SK-N-SH treated with all-trans-retinoic acid at 6 μM for 48 hours (cell line): ENCODE measurements around the gene PRODH2.

ENCODE experiments used
- ATAC-seq: fragments of 200-7000 bp; cut with Tn5 transposase; 3 replicates; pipeline ENCODE4 v1.9.1; 2020; ENCODE audit warnings: mild to moderate bottlenecking, moderate library complexity
- ARNTL ChIP-seq: fragments of 450-650 bp; formaldehyde crosslinking; IDR thresholded peaks from 2 replicates; pipeline ENCODE4 v1.5.0; 2020; ENCODE audit warnings: low read depth, mild to moderate bottlenecking, moderate library complexity, borderline replicate concordance
- CSDC2 ChIP-seq: fragments of 250-450 bp; sonication (Bioruptor Pico); IDR thresholded peaks from 2 replicates; pipeline ENCODE4 v1.5.0; 2020; ENCODE audit warnings: mild to moderate bottlenecking, moderate library complexity
- ESRRG ChIP-seq: fragments of 250-450 bp; sonication (Bioruptor Pico); IDR thresholded peaks from 2 replicates; pipeline ENCODE4 v1.6.1; 2021; ENCODE audit warnings: mild to moderate bottlenecking
- ISL1 ChIP-seq: fragments of 250-450 bp; sonication (Bioruptor Pico); IDR thresholded peaks from 2 replicates; pipeline ENCODE4 v2.1.2; 2022; ENCODE audit warnings: mild to moderate bottlenecking, moderate library complexity
- OSR1 ChIP-seq: fragments of 250-450 bp; sonication (Bioruptor Pico); IDR thresholded peaks from 2 replicates; pipeline ENCODE4 v1.8.0; 2022; ENCODE audit warnings: moderate library complexity, mild to moderate bottlenecking, inconsistent platforms
- POU6F1 ChIP-seq: fragments of 250-450 bp; sonication (Bioruptor Pico); IDR thresholded peaks from 2 replicates; pipeline ENCODE4 v1.8.0; 2021; ENCODE audit warnings: low read depth, mild to moderate bottlenecking, moderate library complexity, borderline replicate concordance
- RARB ChIP-seq: fragments of 250-450 bp; sonication (Bioruptor Pico); IDR thresholded peaks from 2 replicates; pipeline ENCODE4 v1.8.0; 2021; ENCODE audit warnings: mild to moderate bottlenecking, moderate library complexity
- SNAI2 ChIP-seq: fragments of 250-450 bp; sonication (Bioruptor Pico); IDR thresholded peaks from 2 replicates; pipeline ENCODE4 v1.5.0; 2020; ENCODE audit warnings: mild to moderate bottlenecking, moderate library complexity
- TCF4 ChIP-seq: fragments of 250-450 bp; sonication (Bioruptor Pico); IDR thresholded peaks from 2 replicates; pipeline ENCODE4 v1.8.0; 2021; ENCODE audit warnings: mild to moderate bottlenecking, moderate library complexity, borderline replicate concordance
- TSHZ2 ChIP-seq: fragments of 250-450 bp; sonication (Bioruptor Pico); IDR thresholded peaks from 2 replicates; pipeline ENCODE4 v1.5.0; 2020; ENCODE audit warnings: mild to moderate bottlenecking, moderate library complexity
- ZFP3 ChIP-seq: fragments of 250-450 bp; sonication (Bioruptor Pico); IDR thresholded peaks from 2 replicates; pipeline ENCODE4 v1.5.0; 2020; ENCODE audit warnings: mild to moderate bottlenecking, moderate library complexity
- ZFP30 ChIP-seq: fragments of 450-650 bp; formaldehyde crosslinking; IDR thresholded peaks from 2 replicates; pipeline ENCODE4 v1.5.0; 2022; ENCODE audit warnings: mild to moderate bottlenecking, moderate library complexity
- ZNF565 ChIP-seq: fragments of 450-650 bp; formaldehyde crosslinking; conservative IDR thresholded peaks from 2 replicates; pipeline ENCODE4 v1.5.0; 2020; ENCODE audit warnings: low read depth, mild to moderate bottlenecking, moderate library complexity
- ZNF8 ChIP-seq: fragments of 450-650 bp; formaldehyde crosslinking; IDR thresholded peaks from 2 replicates; pipeline ENCODE4 v1.5.0; 2020; ENCODE audit warnings: mild to moderate bottlenecking, moderate library complexity
- TF ChIP-seq, protein P1 (sequence below): fragments of 250-450 bp; sonication (Bioruptor Pico); IDR thresholded peaks from 2 replicates; pipeline ENCODE4 v1.5.1; 2021; ENCODE audit warnings: mild to moderate bottlenecking, moderate library complexity
- TF ChIP-seq, protein P2 (sequence below): fragments of 250-450 bp; sonication (Bioruptor Pico); IDR thresholded peaks from 2 replicates; pipeline ENCODE4 v1.5.1; 2020; ENCODE audit warnings: low read depth, mild to moderate bottlenecking, moderate library complexity
- TF ChIP-seq, protein P3 (sequence below): fragments of 250-450 bp; sonication (Bioruptor Pico); IDR thresholded peaks from 2 replicates; pipeline ENCODE4 v1.8.0; 2020; ENCODE audit warnings: mild to moderate bottlenecking, moderate library complexity, borderline replicate concordance

The PRODH2 gene

GRCh38 chr19:35822579-35822978 is 9.9 kb upstream of the PRODH2 start:
- ATAC-seq, result no peak
- TF ChIP-seq, protein P1, sequence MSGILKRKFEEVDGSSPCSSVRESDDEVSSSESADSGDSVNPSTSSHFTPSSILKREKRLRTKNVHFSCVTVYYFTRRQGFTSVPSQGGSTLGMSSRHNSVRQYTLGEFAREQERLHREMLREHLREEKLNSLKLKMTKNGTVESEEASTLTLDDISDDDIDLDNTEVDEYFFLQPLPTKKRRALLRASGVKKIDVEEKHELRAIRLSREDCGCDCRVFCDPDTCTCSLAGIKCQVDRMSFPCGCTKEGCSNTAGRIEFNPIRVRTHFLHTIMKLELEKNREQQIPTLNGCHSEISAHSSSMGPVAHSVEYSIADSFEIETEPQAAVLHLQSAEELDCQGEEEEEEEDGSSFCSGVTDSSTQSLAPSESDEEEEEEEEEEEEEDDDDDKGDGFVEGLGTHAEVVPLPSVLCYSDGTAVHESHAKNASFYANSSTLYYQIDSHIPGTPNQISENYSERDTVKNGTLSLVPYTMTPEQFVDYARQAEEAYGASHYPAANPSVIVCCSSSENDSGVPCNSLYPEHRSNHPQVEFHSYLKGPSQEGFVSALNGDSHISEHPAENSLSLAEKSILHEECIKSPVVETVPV (CRISPR knock-in tag), result no peak
- TF ChIP-seq TCF4 (CRISPR knock-in tag), result no peak
- no peak for TF ChIP-seq ISL1 (CRISPR knock-in tag)
- no peak for TF ChIP-seq ZFP30 (CRISPR knock-in tag)
- no peak for TF ChIP-seq CSDC2 (CRISPR knock-in tag)
- TF ChIP-seq, protein P2, sequence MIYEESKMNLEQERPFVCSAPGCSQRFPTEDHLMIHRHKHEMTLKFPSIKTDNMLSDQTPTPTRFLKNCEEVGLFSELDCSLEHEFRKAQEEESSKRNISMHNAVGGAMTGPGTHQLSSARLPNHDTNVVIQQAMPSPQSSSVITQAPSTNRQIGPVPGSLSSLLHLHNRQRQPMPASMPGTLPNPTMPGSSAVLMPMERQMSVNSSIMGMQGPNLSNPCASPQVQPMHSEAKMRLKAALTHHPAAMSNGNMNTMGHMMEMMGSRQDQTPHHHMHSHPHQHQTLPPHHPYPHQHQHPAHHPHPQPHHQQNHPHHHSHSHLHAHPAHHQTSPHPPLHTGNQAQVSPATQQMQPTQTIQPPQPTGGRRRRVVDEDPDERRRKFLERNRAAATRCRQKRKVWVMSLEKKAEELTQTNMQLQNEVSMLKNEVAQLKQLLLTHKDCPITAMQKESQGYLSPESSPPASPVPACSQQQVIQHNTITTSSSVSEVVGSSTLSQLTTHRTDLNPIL, result no peak
- TF ChIP-seq OSR1, result no peak
- no peak for TF ChIP-seq TSHZ2 (CRISPR knock-in tag)
- TF ChIP-seq POU6F1 (CRISPR knock-in tag), result no peak

DNA sequence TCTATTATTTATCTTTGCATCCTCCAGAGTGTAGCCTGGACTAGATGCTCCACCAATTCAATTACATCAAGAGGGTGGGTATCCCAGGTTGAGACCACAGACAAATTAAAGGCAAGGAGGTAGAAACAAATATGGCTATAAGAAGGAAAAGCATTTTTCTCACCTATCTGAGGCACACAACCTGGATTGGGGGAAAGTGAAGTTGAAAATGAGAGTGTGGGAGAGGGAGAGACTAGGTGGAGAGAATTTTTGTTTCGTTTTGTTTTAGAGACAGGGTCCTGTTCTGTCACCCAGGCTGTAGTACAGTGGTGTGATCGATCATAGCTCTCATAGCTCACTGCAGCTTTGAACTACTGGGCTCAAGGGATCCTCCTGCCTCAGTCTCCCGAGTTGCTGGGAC is 5.8 kb upstream of the PRODH2 start:
- ATAC-seq, result no peak
- TF ChIP-seq RARB (CRISPR knock-in tag) (no peak), TCF4 (CRISPR knock-in tag) (no peak), ZNF565 (CRISPR knock-in tag) (no peak), ISL1 (CRISPR knock-in tag) (no peak), TSHZ2 (CRISPR knock-in tag) (no peak), ZNF8 (CRISPR knock-in tag) (no peak), POU6F1 (CRISPR knock-in tag) (no peak), ZFP30 (CRISPR knock-in tag) (no peak), SNAI2 (no peak), OSR1 (no peak), ZFP3 (CRISPR knock-in tag) (no peak), ESRRG (CRISPR knock-in tag) (no peak), ARNTL (no peak)
- TF ChIP-seq, protein P3, sequence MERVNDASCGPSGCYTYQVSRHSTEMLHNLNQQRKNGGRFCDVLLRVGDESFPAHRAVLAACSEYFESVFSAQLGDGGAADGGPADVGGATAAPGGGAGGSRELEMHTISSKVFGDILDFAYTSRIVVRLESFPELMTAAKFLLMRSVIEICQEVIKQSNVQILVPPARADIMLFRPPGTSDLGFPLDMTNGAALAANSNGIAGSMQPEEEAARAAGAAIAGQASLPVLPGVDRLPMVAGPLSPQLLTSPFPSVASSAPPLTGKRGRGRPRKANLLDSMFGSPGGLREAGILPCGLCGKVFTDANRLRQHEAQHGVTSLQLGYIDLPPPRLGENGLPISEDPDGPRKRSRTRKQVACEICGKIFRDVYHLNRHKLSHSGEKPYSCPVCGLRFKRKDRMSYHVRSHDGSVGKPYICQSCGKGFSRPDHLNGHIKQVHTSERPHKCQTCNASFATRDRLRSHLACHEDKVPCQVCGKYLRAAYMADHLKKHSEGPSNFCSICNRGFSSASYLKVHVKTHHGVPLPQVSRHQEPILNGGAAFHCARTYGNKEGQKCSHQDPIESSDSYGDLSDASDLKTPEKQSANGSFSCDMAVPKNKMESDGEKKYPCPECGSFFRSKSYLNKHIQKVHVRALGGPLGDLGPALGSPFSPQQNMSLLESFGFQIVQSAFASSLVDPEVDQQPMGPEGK (CRISPR knock-in tag), result no peak
- TF ChIP-seq, protein P1 (CRISPR knock-in tag), result no peak
- TF ChIP-seq, protein P2, result no peak
